HCT116 (cell line): Measurements from ENCODE around the gene CECR2. TPM values are rescaled to one million over a fixed set of nuclear protein-coding genes. Genes with fewer than 3 reads are reported as not detected.

ENCODE experiments used
- ATAC-seq: fragments of 200-7000 bp; cut with Tn5 transposase; 2 replicates; pipeline ENCODE4 v1.9.1; 2020; ENCODE audit warnings: mild to moderate bottlenecking, moderate library complexity
- BruUV-seq: library from RNA; stranded (reverse); fragments of 400-500 nt; replicated peaks from 2 replicates; lab custom pipeline; 2021; lab: Mats Ljungman, UMichigan
- CTCF ChIA-PET: fragments of 300-600 bp; sonication (Branson Sonifier 250); formaldehyde crosslinking; loops from one replicate; lab custom pipeline; 2021; ENCODE audit warnings: antibody characterized with exemption; lab: Charles Lee
- POLR2A ChIA-PET: fragments of 300-600, 350-600 bp; sonication (Branson Sonifier 250); formaldehyde crosslinking; loops from one replicate; lab custom pipeline; 2021; ENCODE audit warnings: antibody characterized with exemption; lab: Charles Lee
- RAD21 ChIA-PET, 2 experiments: fragments of 300-600 bp; sonication (Branson Sonifier 250); formaldehyde crosslinking; loops; one replicate each; lab custom pipeline; 2023; ENCODE audit warnings: low total read pairs in 2 of 2; ENCODE audit not compliant: uncharacterized antibody in 2 of 2, unreplicated experiment in 2 of 2, low non-redundant PET in 1 of 2; lab: Charles Lee
- DNase-seq: peaks from one replicate; pipeline ENCODE4 v3.0.0-alpha.2; 2010; ENCODE audit warnings: low read depth, low spot score
- H2AFZ ChIP-seq: fragments of 200-600 bp; shearing (Covaris generic), sonication (generic); 2 replicates; pipeline ENCODE4 v1.6.1; 2017; ENCODE audit warnings: low read depth, mixed run types, mixed read lengths, antibody characterized with exemption, low read length; ENCODE audit not compliant: poor library complexity, severe bottlenecking
- H3K27ac ChIP-seq: 2 replicates; pipeline ENCODE4 v1.5.1; 2012; ENCODE audit warnings: low read depth, low read length
- H3K27me3 ChIP-seq: fragments of 200-600 bp; sonication (generic); 2 replicates; pipeline ENCODE4 v1.6.1; 2016; ENCODE audit warnings: mixed run types, low read length, mixed read lengths; ENCODE audit not compliant: insufficient read depth
- H3K36me3 ChIP-seq, 2 experiments: fragments of 200-500 bp in 1 of 2; fragments of 200-600 bp in 1 of 2; sonication (Bioruptor generic) in 1 of 2; sonication (generic) in 1 of 2; 2 replicates each; pipeline versions ENCODE4 v1.5.1 to v1.6.1; 2014 to 2016; ENCODE audit warnings: low read length in 2 of 2, inconsistent platforms in 1 of 2, mixed read lengths in 1 of 2, mixed run types in 1 of 2; ENCODE audit not compliant: insufficient read depth in 2 of 2, control insufficient read depth in 1 of 2
- H3K4me1 ChIP-seq, 2 experiments: fragments of 200-600 bp in 1 of 2; sonication (generic) in 1 of 2; 2 replicates each; pipeline versions ENCODE4 v1.5.1 to v1.6.1; 2012 to 2017; ENCODE audit warnings: low read length in 2 of 2, inconsistent platforms in 1 of 2, mild to moderate bottlenecking in 1 of 2, mixed read lengths in 1 of 2, mixed run types in 1 of 2, moderate library complexity in 1 of 2; ENCODE audit not compliant: insufficient read depth in 2 of 2, control insufficient read depth in 1 of 2
- H3K4me2 ChIP-seq: fragments of 200-600 bp; sonication (generic); 2 replicates; pipeline ENCODE4 v1.6.1; 2017; ENCODE audit warnings: mixed run types, low read length, mixed read lengths
- H3K4me3 ChIP-seq, 2 experiments: fragments of 200-600 bp in 1 of 2; sonication (generic) in 1 of 2; replicated peaks in 1 of 2; 2 replicates each; pipeline ENCODE4 v1.5.1; 2011 to 2016; ENCODE audit warnings: low read length in 2 of 2, control low read depth in 1 of 2, low read depth in 1 of 2, mild to moderate bottlenecking in 1 of 2, mixed read lengths in 1 of 2, mixed run types in 1 of 2
- H3K79me2 ChIP-seq: fragments of 200-600 bp; sonication (generic); 2 replicates; pipeline ENCODE4 v1.6.1; 2017; ENCODE audit warnings: mild to moderate bottlenecking, mixed run types, low read length, moderate library complexity, mixed read lengths; ENCODE audit not compliant: insufficient read depth
- H3K9ac ChIP-seq: fragments of 200-600 bp; sonication (generic); 2 replicates; pipeline ENCODE4 v1.6.1; 2016; ENCODE audit warnings: low read length, mixed read lengths
- H3K9me2 ChIP-seq: fragments of 200-600 bp; sonication (generic), shearing (Covaris generic); 2 replicates; pipeline ENCODE4 v1.6.1; 2017; ENCODE audit warnings: mixed run types, mild to moderate bottlenecking, moderate library complexity; ENCODE audit not compliant: insufficient read depth
- H3K9me3 ChIP-seq, 2 experiments: fragments of 200-500 bp in 1 of 2; fragments of 200-600 bp in 1 of 2; sonication (Bioruptor generic) in 1 of 2; sonication (generic) in 1 of 2; 2 replicates each; pipeline ENCODE4 v1.6.1; 2014 to 2017; ENCODE audit warnings: low read length in 2 of 2, mixed read lengths in 2 of 2, inconsistent platforms in 1 of 2, low read depth in 1 of 2, mild to moderate bottlenecking in 1 of 2, mixed run types in 1 of 2, moderate library complexity in 1 of 2; ENCODE audit not compliant: control insufficient read depth in 1 of 2, insufficient read depth in 1 of 2
- H4K20me1 ChIP-seq: fragments of 200-600 bp; sonication (generic), shearing (Covaris generic); 2 replicates; pipeline ENCODE4 v1.6.1; 2017; ENCODE audit warnings: mixed run types, mild to moderate bottlenecking, moderate library complexity; ENCODE audit not compliant: insufficient read depth
- CEBPB ChIP-seq: IDR thresholded peaks from 2 replicates; pipeline ENCODE4 v1.6.1; 2012; ENCODE audit warnings: low read depth
- EGR1 ChIP-seq: IDR thresholded peaks from 2 replicates; pipeline ENCODE4 v1.6.1; 2012; ENCODE audit warnings: low read depth
- EZH2 ChIP-seq: fragments of 200-600 bp; sonication (generic); IDR thresholded peaks from 2 replicates; pipeline ENCODE4 v1.6.1; 2017; ENCODE audit warnings: antibody characterized with exemption, mixed run types
- POLR2AphosphoS5 ChIP-seq: IDR thresholded peaks from 2 replicates; pipeline ENCODE4 v1.6.1; 2011; ENCODE audit warnings: mild to moderate bottlenecking, low read depth, low read length, moderate library complexity
- RAD21 ChIP-seq: IDR thresholded peaks from 2 replicates; pipeline ENCODE4 v1.6.1; 2012; ENCODE audit warnings: low read depth, mild to moderate bottlenecking
- intact Hi-C: fragments of 100-400 bp; cut with micrococcal nuclease; formaldehyde crosslinking; loops from 2 replicates; pipeline ENCODE4 v1.10.0; 2022
- total RNA-seq: library from RNA; stranded (reverse); gene quantifications from one replicate; pipeline ENCODE4 v1.2.1, GENCODE V29; 2021; ENCODE audit not compliant: unreplicated experiment
- TF ChIP-seq, protein P1 (sequence below): IDR thresholded peaks from 2 replicates; pipeline ENCODE4 v1.6.1; 2012; ENCODE audit warnings: low read depth

The CECR2 gene
- total RNA-seq, 1 experiment from 2014 or later = 6.0 TPM

- no peaks in the 10 kb centered on the region for H4K20me1 ChIP-seq
- RAD21 ChIA-PET = no interaction called here
- no peak overlapping the region for H3K27ac ChIP-seq
- CTCF ChIA-PET = no interaction called here
- H3K27me3 ChIP-seq = no peaks in the 10 kb centered on the region
- intact Hi-C loops = no loop called here
- H3K79me2 ChIP-seq = no peaks in the 10 kb centered on the region
- H3K4me1 ChIP-seq = peaks cover 0 to 5% of the 10 kb centered on the region in 2 experiments; a peak in 1 of 4 replicates
- no peak overlapping the region for H3K4me3 ChIP-seq
- no peaks in the 10 kb centered on the region for H3K9me2 ChIP-seq
- BruUV-seq = no TSS peak
- no peak for DNase-seq
- H3K9me3 ChIP-seq = no peaks in the 10 kb centered on the region
- H3K4me2 ChIP-seq = no peak overlapping the region
- H3K9ac ChIP-seq = no peak overlapping the region
- no peaks in the 10 kb centered on the region for H3K36me3 ChIP-seq
- TF ChIP-seq, protein P1, sequence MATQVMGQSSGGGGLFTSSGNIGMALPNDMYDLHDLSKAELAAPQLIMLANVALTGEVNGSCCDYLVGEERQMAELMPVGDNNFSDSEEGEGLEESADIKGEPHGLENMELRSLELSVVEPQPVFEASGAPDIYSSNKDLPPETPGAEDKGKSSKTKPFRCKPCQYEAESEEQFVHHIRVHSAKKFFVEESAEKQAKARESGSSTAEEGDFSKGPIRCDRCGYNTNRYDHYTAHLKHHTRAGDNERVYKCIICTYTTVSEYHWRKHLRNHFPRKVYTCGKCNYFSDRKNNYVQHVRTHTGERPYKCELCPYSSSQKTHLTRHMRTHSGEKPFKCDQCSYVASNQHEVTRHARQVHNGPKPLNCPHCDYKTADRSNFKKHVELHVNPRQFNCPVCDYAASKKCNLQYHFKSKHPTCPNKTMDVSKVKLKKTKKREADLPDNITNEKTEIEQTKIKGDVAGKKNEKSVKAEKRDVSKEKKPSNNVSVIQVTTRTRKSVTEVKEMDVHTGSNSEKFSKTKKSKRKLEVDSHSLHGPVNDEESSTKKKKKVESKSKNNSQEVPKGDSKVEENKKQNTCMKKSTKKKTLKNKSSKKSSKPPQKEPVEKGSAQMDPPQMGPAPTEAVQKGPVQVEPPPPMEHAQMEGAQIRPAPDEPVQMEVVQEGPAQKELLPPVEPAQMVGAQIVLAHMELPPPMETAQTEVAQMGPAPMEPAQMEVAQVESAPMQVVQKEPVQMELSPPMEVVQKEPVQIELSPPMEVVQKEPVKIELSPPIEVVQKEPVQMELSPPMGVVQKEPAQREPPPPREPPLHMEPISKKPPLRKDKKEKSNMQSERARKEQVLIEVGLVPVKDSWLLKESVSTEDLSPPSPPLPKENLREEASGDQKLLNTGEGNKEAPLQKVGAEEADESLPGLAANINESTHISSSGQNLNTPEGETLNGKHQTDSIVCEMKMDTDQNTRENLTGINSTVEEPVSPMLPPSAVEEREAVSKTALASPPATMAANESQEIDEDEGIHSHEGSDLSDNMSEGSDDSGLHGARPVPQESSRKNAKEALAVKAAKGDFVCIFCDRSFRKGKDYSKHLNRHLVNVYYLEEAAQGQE = no peak
- TF ChIP-seq CEBPB = no peak
- no peak for TF ChIP-seq POLR2AphosphoS5
- TF ChIP-seq EGR1 = no peak
- no peak for TF ChIP-seq RAD21
- TF ChIP-seq EZH2 = no peak
- TF ChIP-seq, all 23 proteins: peak for 0
- POLR2A ChIA-PET = interaction anchor here (0.6 kb wide), 1 partner anchor 180 kb away, joined by 3 read pairs; no protein-coding TSS in a partner anchor
- no peak overlapping the region for H2AFZ ChIP-seq
- no peak for ATAC-seq
Measured at GRCh38 chr22:17578136-17578754, 209.0 kb downstream of the CECR2 start.
